NCI-H2196 (cell line): Measurements from ENCODE around the gene DNM2.
"Not testable (repeated sequence)": the region's sequence is repeated elsewhere in the genome, so short reads cannot be mapped to it uniquely, and the experiment has no call there.

Experiments used
- DNase-seq: peaks from one replicate; lab custom pipeline; 2025; ENCODE audit not compliant: unreplicated experiment; lab: John Stamatoyannopoulos, UW

DNM2 gene

GRCh38 chr19:10724573-10725071 is 6.7 kb downstream of the DNM2 start:
- DNase-seq: no peak

- DNase-seq: no peak
Observed at GRCh38 chr19:10725415-10725814, 7.5 kb downstream of the DNM2 start.

- no peak for DNase-seq
Observed at GRCh38 chr19:10726268-10726667, 8.4 kb downstream of the DNM2 start.

GRCh38 chr19:10727685-10728201 is 9.9 kb downstream of the DNM2 start:
- no peak for DNase-seq

GRCh38 chr19:10729411-10729810 is 11.5 kb downstream of the DNM2 start:
- no peak for DNase-seq

- no peak for DNase-seq
Observed at GRCh38 chr19:10730932-10731331, 13.1 kb downstream of the DNM2 start.

GRCh38 chr19:10735741-10736140 is 17.9 kb downstream of the DNM2 start:
- no peak for DNase-seq

- DNase-seq: no peak
Observed at GRCh38 chr19:10736189-10736588, 18.3 kb downstream of the DNM2 start.

GRCh38 chr19:10736916-10737551 is 19.2 kb downstream of the DNM2 start:
- DNase-seq: no peak

- DNase-seq: no peak
Observed at GRCh38 chr19:10737722-10738121, 19.8 kb downstream of the DNM2 start.

GRCh38 chr19:10740798-10741197 is 22.9 kb downstream of the DNM2 start:
- no peak for DNase-seq

- no peak for DNase-seq
Observed at GRCh38 chr19:10742476-10742875, 24.6 kb downstream of the DNM2 start.

- DNase-seq: no peak
Observed at GRCh38 chr19:10744253-10744798, 26.4 kb downstream of the DNM2 start.

- no peak for DNase-seq
Observed at GRCh38 chr19:10744801-10745293, 27.0 kb downstream of the DNM2 start.

- not testable (repeated sequence) for DNase-seq
Observed at GRCh38 chr19:10746437-10746836, 28.6 kb downstream of the DNM2 start.

GRCh38 chr19:10747271-10747670 is 29.4 kb downstream of the DNM2 start:
- DNase-seq: no peak

- DNase-seq: no peak
Observed at GRCh38 chr19:10747674-10748073, 29.8 kb downstream of the DNM2 start.

- no peak for DNase-seq
Observed at GRCh38 chr19:10748195-10748926, 30.5 kb downstream of the DNM2 start.

- peak; percentile 83 for DNase-seq
Observed at GRCh38 chr19:10748927-10749434, 31.1 kb downstream of the DNM2 start.

GRCh38 chr19:10749435-10750384 is 31.8 kb downstream of the DNM2 start:
- DNase-seq: peak; percentile 62
